MM.1S (cell line): ENCODE results near the gene GNG13.

Experiments used
- EZH2 ChIP-seq: fragments of 300-600 bp; sonication (generic); optimal IDR thresholded peaks from 2 replicates; pipeline ENCODE3; 2017; ENCODE audit warnings: low read depth, mild to moderate bottlenecking, antibody characterized with exemption, low read length, mixed read lengths
- EZH2phosphoT487 ChIP-seq: fragments of 300-600 bp; sonication (generic); IDR thresholded peaks from 2 replicates; pipeline ENCODE4 v1.6.1; 2018; ENCODE audit warnings: antibody characterized with exemption, low read length
- TF ChIP-seq, protein P1 (sequence below): fragments of 300-600 bp; sonication (generic); IDR thresholded peaks from 2 replicates; pipeline ENCODE4 v1.5.1; 2016; ENCODE audit warnings: antibody characterized with exemption, low read length, mixed read lengths

DNA sequence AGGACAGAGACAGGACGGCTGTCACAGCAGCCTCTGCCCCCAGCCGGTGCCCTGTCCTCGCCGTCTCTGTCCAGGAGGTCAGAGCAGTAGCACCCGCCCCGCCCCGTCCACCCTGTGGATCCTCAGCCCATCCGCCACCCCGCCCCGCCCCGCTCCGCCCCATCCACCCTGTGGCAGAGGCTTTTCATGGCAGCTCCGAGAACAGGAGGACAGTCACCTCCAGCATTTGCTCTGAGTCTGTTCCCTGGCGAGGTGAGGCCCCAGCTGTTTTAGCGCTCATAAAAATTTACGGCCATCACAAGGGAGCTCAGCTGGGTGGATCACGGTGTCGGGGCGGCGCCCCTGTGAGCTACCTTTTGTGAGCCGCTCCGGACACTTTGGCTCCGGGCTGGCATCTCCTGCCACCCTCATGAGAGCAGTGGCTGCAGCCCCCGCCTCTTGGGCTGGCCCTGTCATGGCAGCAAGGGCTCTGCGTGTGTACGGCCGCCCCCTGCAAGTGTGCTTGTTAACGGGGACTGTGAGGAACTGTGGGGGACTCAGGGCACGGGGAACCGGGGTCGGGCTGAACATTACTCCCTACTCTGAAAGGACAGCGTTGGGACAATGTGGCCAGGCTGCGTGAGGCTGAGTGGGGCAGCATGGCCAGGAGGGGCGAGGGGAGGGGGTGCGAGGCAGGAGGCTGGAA lies 32.3 kb upstream of the GNG13 start:
- TF ChIP-seq, protein P1, sequence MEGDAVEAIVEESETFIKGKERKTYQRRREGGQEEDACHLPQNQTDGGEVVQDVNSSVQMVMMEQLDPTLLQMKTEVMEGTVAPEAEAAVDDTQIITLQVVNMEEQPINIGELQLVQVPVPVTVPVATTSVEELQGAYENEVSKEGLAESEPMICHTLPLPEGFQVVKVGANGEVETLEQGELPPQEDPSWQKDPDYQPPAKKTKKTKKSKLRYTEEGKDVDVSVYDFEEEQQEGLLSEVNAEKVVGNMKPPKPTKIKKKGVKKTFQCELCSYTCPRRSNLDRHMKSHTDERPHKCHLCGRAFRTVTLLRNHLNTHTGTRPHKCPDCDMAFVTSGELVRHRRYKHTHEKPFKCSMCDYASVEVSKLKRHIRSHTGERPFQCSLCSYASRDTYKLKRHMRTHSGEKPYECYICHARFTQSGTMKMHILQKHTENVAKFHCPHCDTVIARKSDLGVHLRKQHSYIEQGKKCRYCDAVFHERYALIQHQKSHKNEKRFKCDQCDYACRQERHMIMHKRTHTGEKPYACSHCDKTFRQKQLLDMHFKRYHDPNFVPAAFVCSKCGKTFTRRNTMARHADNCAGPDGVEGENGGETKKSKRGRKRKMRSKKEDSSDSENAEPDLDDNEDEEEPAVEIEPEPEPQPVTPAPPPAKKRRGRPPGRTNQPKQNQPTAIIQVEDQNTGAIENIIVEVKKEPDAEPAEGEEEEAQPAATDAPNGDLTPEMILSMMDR: no peak
- TF ChIP-seq EZH2phosphoT487 (no peak), EZH2 (no peak)
